Hematopoietic multipotent progenitor cell treated with erythropoietin and hydrocortisone succinate and interleukin-3 and kit ligand, for 17 days (in vitro differentiated cells): ENCODE data around the gene WDR64.

Experiments
- DNase-seq: peaks from one replicate; pipeline ENCODE4 v3.0.0-alpha.2; 2015; ENCODE audit warnings: low spot score

WDR64 gene

GRCh38 chr1:241738284-241739078 lies 86.4 kb downstream of the WDR64 start:
- no peak for DNase-seq

- no peak for DNase-seq
These were observed 90.0 kb downstream of the WDR64 start for GRCh38 chr1:241742084-241742483.

DNA sequence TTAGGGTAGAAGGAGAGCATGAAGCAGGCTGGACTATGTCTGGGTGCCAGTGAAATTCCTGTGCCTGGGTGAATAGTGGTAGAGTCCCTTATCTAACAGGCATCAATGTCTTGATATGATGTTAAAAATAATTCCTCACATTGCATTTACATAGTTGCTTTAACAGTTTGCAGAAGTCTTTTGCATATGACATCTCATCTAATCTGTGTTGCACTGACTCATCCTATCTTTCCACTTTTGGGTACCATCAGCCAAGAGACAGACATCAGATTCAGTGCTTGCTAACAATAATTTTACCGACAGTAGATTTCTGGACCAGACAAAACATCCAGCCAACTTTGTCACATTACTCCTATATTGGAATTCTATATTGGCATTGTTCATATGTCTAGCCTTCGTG lies 92.5 kb downstream of the WDR64 start:
- DNase-seq, result no peak

- no peak for DNase-seq
These were observed 95.9 kb downstream of the WDR64 start for GRCh38 chr1:241747992-241748391.

- DNase-seq, result no peak
These were observed 97.2 kb downstream of the WDR64 start for GRCh38 chr1:241749041-241749944.

DNA sequence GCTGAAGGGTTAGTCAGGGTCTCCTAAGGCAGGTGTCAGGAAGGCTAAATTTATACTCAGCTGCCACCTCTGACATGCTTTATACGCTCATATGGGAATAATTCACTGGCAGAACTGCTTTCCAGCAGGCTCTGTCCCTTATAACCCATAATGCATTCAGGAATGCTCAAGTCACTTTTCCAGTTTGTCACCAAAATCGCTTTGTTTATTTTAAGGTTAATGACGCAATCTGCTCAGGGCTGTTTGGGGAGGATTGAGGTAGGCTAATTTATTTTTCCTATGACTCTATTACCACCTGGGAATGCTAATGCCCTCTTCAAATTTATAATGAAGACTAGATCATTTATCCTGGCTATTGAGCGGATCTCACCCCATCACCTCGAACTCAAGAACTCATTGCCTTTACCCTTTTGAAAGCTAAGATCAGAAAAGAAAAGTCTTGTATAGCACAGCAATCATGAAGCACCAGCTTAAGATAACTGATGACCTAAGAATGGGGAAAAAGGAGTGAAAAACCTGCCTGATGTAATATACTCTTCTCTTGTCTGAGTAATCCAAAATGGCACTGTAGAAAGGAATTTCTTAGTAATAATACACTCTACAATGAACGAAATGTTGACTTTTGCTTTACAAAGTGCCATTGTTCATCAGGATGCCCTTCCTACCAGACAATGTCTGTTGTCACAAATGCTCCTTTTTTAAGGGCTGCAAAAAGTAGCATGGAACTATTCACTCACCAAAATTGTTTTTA lies 98.0 kb downstream of the WDR64 start:
- no peak for DNase-seq

- no peak for DNase-seq
These were observed 99.4 kb downstream of the WDR64 start for GRCh38 chr1:241751524-241751923.

DNA sequence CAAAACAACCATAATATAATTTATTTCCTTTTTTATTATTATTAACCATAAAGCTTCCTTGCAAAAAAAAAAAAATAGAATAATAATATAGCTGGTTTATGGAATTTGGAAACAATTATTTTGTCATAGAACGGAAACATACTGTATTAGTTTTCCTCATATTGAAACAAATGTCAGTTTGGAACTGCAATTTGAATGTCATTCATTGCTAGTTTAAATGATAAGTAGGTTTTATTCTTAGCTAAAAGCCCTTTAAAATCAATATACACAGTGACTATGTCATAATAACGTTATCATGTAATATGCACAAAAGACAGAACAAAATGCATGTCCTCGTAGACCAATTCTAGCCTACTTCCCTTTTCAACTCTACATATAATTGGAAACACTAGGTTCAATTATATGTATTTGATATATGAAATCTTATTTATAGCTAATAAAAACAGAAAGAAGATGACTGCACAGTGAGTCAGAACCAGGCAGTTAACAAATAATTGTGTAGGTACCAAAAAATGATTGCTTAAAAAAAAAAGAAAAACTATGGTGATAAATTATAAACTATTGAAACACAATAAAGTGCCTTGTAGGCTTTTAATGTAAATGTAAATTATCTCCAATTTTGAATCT lies 110.7 kb downstream of the WDR64 start:
- DNase-seq, result no peak

DNA sequence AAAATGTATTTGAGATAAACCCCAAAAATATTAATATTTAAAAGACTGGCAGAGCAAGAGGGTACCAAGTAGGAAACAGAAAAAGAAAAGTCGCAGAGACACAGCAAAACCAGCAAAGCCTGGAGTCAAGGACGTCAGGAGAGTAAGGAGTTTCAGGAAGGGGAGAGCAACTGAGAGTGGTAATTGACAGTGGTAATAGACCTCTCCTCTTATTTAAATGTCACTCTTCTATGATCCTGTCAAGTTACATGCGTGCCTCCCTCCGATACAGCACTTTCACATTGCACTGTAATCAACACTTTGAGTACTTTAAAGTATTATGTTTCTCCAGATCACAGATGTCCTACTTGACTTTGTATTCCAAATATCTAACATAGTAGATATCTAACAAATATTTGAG lies 113.3 kb downstream of the WDR64 start:
- DNase-seq, result no peak

DNA sequence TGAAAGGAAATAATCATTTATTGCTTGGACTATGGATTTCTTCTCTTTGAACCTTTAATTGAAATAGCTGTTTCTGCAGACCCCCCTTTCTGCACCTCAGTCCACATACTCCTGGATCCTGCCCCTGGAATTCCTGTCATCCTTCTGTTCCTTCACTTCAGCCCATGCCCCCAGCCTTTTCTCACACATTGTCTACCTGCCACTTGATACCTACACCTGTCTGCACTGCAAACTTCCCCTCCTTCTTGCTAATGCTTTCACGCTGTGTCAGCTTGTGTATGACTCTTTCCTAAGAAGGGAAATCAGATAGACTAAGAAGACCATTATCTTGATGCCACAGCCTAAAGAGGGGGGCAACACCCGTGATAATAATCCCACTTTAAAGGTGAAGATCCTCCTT lies 115.7 kb downstream of the WDR64 start:
- no peak for DNase-seq

DNA sequence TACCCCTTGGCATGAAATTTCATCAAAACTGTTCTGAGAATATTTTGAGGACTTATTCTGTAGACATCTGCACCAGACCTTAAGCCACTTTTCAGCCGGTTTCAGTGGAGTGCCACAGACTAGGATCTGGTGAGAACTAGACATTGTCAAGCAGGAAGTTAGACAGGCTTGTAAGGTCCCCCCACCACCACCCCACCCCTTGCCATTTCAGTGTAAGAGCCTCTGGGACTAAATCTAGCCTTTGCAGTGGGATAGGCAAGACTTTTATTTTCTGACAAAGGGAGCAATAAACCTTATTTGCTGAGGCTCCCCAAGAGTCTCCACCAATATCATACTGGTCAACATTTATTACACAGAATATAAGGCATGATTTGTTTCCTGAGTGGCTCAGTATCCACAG lies 118.0 kb downstream of the WDR64 start:
- DNase-seq, result no peak

- DNase-seq, result no peak
These were observed 119.0 kb downstream of the WDR64 start for GRCh38 chr1:241771117-241771516.

DNA sequence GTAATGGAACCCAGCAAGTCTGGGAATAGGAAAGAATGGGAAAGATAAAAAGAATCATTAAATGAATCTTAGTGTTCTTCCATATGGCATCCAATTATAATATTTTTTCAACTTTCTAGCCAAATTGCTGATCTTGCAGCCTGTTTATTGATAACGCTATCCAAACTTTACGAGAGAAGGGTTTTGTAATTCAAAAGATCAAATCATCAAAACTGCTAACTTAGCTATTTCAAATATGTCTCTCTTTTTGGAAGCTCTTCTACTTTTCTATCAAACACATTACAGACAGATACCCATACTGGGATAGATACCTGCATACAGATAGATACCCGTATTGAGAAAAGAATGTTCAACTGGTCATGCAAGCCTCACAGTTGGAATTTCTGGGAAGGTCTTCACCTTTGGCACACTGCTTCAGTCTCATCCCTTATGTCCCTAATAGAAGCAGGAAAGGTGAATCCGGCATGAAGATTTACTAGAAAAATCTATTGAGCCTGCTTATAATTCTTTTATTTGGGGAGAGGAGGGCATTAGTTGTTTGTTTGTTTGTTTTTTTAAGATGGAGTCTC lies 120.9 kb downstream of the WDR64 start:
- DNase-seq, result no peak

GRCh38 chr1:241773991-241774390 lies 121.9 kb downstream of the WDR64 start:
- no peak for DNase-seq

DNA sequence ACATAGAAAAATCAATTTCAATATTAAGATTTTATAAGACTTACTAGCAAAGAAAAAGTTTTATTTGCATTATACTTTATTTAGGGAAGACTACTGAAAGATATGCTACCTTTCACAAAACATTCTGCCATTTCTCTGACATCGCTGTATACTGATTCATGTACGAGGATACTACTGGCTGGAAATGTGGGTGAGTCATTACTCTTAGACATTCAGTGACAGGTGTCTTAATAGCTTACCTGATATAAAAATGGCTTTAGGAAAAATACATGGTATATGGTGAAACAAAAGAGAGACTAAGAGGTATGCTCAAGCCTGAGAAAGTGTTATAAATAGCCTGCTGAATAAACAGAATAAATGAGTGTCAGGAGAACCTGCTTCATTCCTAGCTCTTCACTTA lies 122.9 kb downstream of the WDR64 start:
- no peak for DNase-seq

- DNase-seq, result no peak
These were observed 124.8 kb downstream of the WDR64 start for GRCh38 chr1:241776911-241777310.

DNA sequence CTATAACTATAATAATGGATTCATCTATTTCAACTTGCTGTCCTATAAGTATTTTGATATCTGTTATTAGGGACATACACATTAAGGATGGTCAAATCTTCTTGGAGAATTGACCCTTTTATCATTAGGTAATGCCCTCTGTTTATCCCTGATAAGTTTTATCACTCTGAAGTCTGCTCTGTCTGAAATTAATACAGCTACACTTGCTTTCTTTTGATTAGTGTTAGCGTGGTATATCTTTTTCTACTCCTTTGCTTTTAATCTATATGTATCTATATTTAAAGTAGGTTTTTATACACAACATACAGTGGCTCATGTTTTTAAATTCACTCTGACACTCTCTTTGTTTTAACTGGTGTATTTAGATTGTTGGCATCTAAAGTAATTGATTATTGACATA lies 126.0 kb downstream of the WDR64 start:
- DNase-seq, result no peak

DNA sequence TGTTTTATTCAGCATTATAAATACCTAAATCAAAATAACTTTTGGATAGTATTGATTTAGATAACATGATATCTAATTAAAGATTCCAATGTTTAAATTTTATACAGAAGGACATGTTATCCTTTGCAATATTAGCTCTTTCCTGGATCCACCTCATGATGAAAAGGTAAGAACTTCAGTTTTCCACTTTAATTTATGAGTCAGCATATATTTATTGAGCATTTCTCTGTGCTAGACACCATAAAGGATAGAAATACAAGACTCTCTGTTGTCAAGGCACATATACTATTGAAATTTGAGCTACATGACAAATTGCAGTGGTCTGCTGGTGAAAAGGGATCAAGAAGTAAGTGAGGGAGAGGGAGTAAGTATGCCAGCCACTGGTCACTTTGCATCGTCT lies 127.8 kb downstream of the WDR64 start:
- DNase-seq, result no peak

DNA sequence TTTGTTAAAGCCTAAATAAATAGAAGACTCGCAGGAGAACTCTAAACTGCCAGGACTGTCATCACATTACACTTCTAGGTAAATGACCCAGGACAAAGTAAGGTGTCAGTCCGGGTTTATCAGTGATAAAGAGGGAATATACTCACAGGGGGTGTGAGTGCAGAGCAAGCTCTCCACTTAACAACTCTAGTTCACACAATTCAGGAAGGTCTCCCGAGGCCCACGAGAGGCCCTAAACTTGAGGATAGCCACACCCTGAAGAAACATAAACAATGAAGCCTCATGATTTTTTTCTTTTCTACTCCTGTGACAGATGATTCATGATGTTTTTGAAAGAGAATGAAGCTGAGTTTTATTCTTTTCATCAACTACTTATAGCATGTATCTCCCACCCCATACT lies 130.3 kb downstream of the WDR64 start:
- no peak for DNase-seq

- DNase-seq, result no peak
These were observed 135.6 kb downstream of the WDR64 start for GRCh38 chr1:241787691-241788090.

- DNase-seq, result no peak
These were observed 137.0 kb downstream of the WDR64 start for GRCh38 chr1:241789061-241789460.

GRCh38 chr1:241799416-241799815 lies 147.3 kb downstream of the WDR64 start:
- DNase-seq, result no peak
